ENCODE results near the gene PPFIA4. TPM values are rescaled to one million over a fixed set of nuclear protein-coding genes. Genes with fewer than 3 reads are reported as not detected.
"Not testable (repeated sequence)": the region's sequence is repeated elsewhere in the genome, so short reads cannot be mapped to it uniquely, and the experiment has no call there.

The PPFIA4 gene
- total RNA-seq, 1 experiment from 2014 or later: 21.1 TPM

- ChIA-PET POLR2A (no interaction called here), CTCF (no interaction called here)
- DNase-seq (ENCODE audit: low spot score) (no peak), ATAC-seq (no peak)
- TF ChIP-seq IRF2 (CRISPR knock-in tag; IDR thresholded peaks at IDR 0.05; ENCODE audit: borderline replicate concordance, low read depth) (no peak), KAT7 (CRISPR knock-in tag; IDR thresholded peaks at IDR 0.05; ENCODE audit: borderline replicate concordance) (no peak), ZNF425 (CRISPR knock-in tag; conservative IDR thresholded peaks at IDR 0.05) (no peak), USF2 (CRISPR knock-in tag; IDR thresholded peaks at IDR 0.05) (no peak), ZNF317 (CRISPR knock-in tag; IDR thresholded peaks at IDR 0.05; ENCODE audit: borderline replicate concordance, low read depth) (no peak), ZNF423 (CRISPR knock-in tag; IDR thresholded peaks at IDR 0.05) (no peak), ZNF396 (CRISPR knock-in tag; IDR thresholded peaks at IDR 0.05; ENCODE audit: borderline replicate concordance) (no peak), NR2C2 (CRISPR knock-in tag; IDR thresholded peaks at IDR 0.05) (no peak), SP1 (CRISPR knock-in tag; conservative IDR thresholded peaks at IDR 0.05) (no peak), ZBTB43 (CRISPR knock-in tag; IDR thresholded peaks at IDR 0.05) (no peak), ARID4B (CRISPR knock-in tag; IDR thresholded peaks at IDR 0.05; ENCODE audit: borderline replicate concordance) (no peak), CREM (CRISPR knock-in tag; IDR thresholded peaks at IDR 0.05) (no peak), TP53 (CRISPR knock-in tag; IDR thresholded peaks at IDR 0.05) (no peak), ESRRA (CRISPR knock-in tag; IDR thresholded peaks at IDR 0.05; ENCODE audit: borderline replicate concordance) (no peak)
- TF ChIP-seq, protein P1, sequence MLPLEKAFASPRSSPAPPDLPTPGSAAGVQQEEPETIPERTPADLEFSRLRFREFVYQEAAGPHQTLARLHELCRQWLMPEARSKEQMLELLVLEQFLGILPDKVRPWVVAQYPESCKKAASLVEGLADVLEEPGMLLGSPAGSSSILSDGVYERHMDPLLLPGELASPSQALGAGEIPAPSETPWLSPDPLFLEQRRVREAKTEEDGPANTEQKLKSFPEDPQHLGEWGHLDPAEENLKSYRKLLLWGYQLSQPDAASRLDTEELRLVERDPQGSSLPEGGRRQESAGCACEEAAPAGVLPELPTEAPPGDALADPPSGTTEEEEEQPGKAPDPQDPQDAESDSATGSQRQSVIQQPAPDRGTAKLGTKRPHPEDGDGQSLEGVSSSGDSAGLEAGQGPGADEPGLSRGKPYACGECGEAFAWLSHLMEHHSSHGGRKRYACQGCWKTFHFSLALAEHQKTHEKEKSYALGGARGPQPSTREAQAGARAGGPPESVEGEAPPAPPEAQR (CRISPR knock-in tag; IDR thresholded peaks at IDR 0.05): no peak
- TF ChIP-seq, protein P2, sequence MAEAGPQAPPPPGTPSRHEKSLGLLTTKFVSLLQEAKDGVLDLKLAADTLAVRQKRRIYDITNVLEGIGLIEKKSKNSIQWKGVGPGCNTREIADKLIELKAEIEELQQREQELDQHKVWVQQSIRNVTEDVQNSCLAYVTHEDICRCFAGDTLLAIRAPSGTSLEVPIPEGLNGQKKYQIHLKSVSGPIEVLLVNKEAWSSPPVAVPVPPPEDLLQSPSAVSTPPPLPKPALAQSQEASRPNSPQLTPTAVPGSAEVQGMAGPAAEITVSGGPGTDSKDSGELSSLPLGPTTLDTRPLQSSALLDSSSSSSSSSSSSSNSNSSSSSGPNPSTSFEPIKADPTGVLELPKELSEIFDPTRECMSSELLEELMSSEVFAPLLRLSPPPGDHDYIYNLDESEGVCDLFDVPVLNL (CRISPR knock-in tag; IDR thresholded peaks at IDR 0.05; ENCODE audit: borderline replicate concordance, low read depth): no peak
- H3K4me3 Mint-ChIP-seq: no peak overlapping the region
- H3K27ac Mint-ChIP-seq: no peak overlapping the region
- H3K4me1 Mint-ChIP-seq: peaks cover 26% of the 10 kb centered on the region
- H3K36me3 Mint-ChIP-seq: 0 out of 2 replicates have a peak, but pooled peaks cover 2% of the 10 kb centered on the region
- no peaks in the 10 kb centered on the region for H3K27me3 Mint-ChIP-seq (ENCODE audit: low read depth)
- peaks cover 3% of the 10 kb centered on the region; the same call in 1 of the 2 replicates for H3K9me3 Mint-ChIP-seq
Measured at GRCh38 chr1:203002951-203003350, 23.3 kb upstream of the PPFIA4 start.

GRCh38 chr1:203005395-203006142 lies 20.7 kb upstream of the PPFIA4 start:
- Mint-ChIP-seq H3K4me3 (peak overlapping the region; percentile 96), H3K4me1 (peaks cover 29% of the 10 kb centered on the region), H3K27ac (peak overlapping the region; percentile 100), H3K36me3 (peaks cover 14% of the 10 kb centered on the region)
- not testable (repeated sequence) for H3K27me3 Mint-ChIP-seq (ENCODE audit: low read depth); H3K9me3 Mint-ChIP-seq; ATAC-seq; DNase-seq (ENCODE audit: low spot score)
- ChIA-PET CTCF (interaction anchor here (0.8 to 3.5 kb wide), 5 partner anchors 7 to 262 kb away, joined by 3 to 16 read pairs (median 4); no protein-coding TSS in a partner anchor), POLR2A (interaction anchor here (2.0 kb wide), 1 partner anchor 117 kb away, joined by 5 read pairs; the partner anchor contains the start of gene RABIF)
